Measurements from ENCODE around the gene KIF18B. TPM values are rescaled to one million over a fixed set of nuclear protein-coding genes. Genes with fewer than 3 reads are reported as not detected.

The KIF18B gene
- total RNA-seq, 1 donor from 2014 or later: 7.1 TPM

- no peak for TF ChIP-seq CTCF (IDR thresholded peaks at IDR 0.05; ENCODE audit: unreplicated experiment)
- Mint-ChIP-seq H3K9me3 (ENCODE audit: unreplicated experiment) (no peaks in the 10 kb centered on the region), H3K4me3 (ENCODE audit: unreplicated experiment) (no peak overlapping the region), H3K27ac (ENCODE audit: unreplicated experiment) (peak overlapping the region; percentile 17), H3K36me3 (ENCODE audit: low read depth, unreplicated experiment) (no peaks in the 10 kb centered on the region), H3K4me1 (ENCODE audit: unreplicated experiment) (peaks cover 32% of the 10 kb centered on the region), H3K27me3 (ENCODE audit: unreplicated experiment) (peaks cover 7% of the 10 kb centered on the region)
- no peak for DNase-seq (ENCODE audit: low spot score)
Measured at GRCh38 chr17:44901411-44901921, 46.1 kb downstream of the KIF18B start.

- Mint-ChIP-seq H3K9me3 (ENCODE audit: unreplicated experiment) (no peaks in the 10 kb centered on the region), H3K4me3 (ENCODE audit: unreplicated experiment) (no peak overlapping the region), H3K4me1 (ENCODE audit: unreplicated experiment) (peaks cover 26% of the 10 kb centered on the region), H3K27me3 (ENCODE audit: unreplicated experiment) (peaks cover 7% of the 10 kb centered on the region), H3K36me3 (ENCODE audit: low read depth, unreplicated experiment) (no peaks in the 10 kb centered on the region), H3K27ac (ENCODE audit: unreplicated experiment) (no peak overlapping the region)
- no peak for DNase-seq (ENCODE audit: low spot score)
- TF ChIP-seq CTCF (IDR thresholded peaks at IDR 0.05; ENCODE audit: unreplicated experiment): no peak
Measured at GRCh38 chr17:44900894-44901293, 46.7 kb downstream of the KIF18B start.

GRCh38 chr17:44899074-44899782 lies 48.3 kb downstream of the KIF18B start, which contains the start of gene EFTUD2:
EFTUD2 (minus strand) TSS chr17:44899445; CDS start chr17:44894521, 4,924 bp downstream.
- H3K4me3 Mint-ChIP-seq (ENCODE audit: unreplicated experiment): peak within 1 kb of the TSS; percentile 93
- DNase-seq (ENCODE audit: low spot score): peak; percentile 90
- H3K27ac Mint-ChIP-seq (ENCODE audit: unreplicated experiment): peak within 1 kb of the TSS; percentile 95
- no peaks in the 10 kb centered on the region for H3K9me3 Mint-ChIP-seq (ENCODE audit: unreplicated experiment)
- H3K36me3 Mint-ChIP-seq (ENCODE audit: low read depth, unreplicated experiment): no peaks in the 10 kb centered on the region
- H3K4me1 Mint-ChIP-seq (ENCODE audit: unreplicated experiment): peaks cover 16% of the 10 kb centered on the region
- peaks cover 7% of the 10 kb centered on the region for H3K27me3 Mint-ChIP-seq (ENCODE audit: unreplicated experiment)
- TF ChIP-seq CTCF (IDR thresholded peaks at IDR 0.05; ENCODE audit: unreplicated experiment): no peak

GRCh38 chr17:44898768-44899073 lies 48.9 kb downstream of the KIF18B start:
- no peak for DNase-seq (ENCODE audit: low spot score)
- peak overlapping the region; percentile 95 for H3K27ac Mint-ChIP-seq (ENCODE audit: unreplicated experiment)
- TF ChIP-seq CTCF (IDR thresholded peaks at IDR 0.05; ENCODE audit: unreplicated experiment): no peak

GRCh38 chr17:44894642-44895041 lies 52.9 kb downstream of the KIF18B start:
- Mint-ChIP-seq H3K9me3 (ENCODE audit: unreplicated experiment) (no peaks in the 10 kb centered on the region), H3K4me3 (ENCODE audit: unreplicated experiment) (no peak overlapping the region), H3K27ac (ENCODE audit: unreplicated experiment) (no peak overlapping the region), H3K4me1 (ENCODE audit: unreplicated experiment) (peaks cover 6% of the 10 kb centered on the region), H3K36me3 (ENCODE audit: low read depth, unreplicated experiment) (peaks cover 8% of the 10 kb centered on the region), H3K27me3 (ENCODE audit: unreplicated experiment) (peaks cover 5% of the 10 kb centered on the region)
- TF ChIP-seq CTCF (IDR thresholded peaks at IDR 0.05; ENCODE audit: unreplicated experiment): no peak
- DNase-seq (ENCODE audit: low spot score): no peak

More at GRCh38 chr17:44898768-44899073, 48.9 kb downstream of the KIF18B start:
- Mint-ChIP-seq H3K9me3 (ENCODE audit: unreplicated experiment) (no peaks in the 10 kb centered on the region), H3K36me3 (ENCODE audit: low read depth, unreplicated experiment) (no peaks in the 10 kb centered on the region), H3K4me3 (ENCODE audit: unreplicated experiment) (peak overlapping the region; percentile 93), H3K27me3 (ENCODE audit: unreplicated experiment) (peaks cover 7% of the 10 kb centered on the region), H3K4me1 (ENCODE audit: unreplicated experiment) (peaks cover 16% of the 10 kb centered on the region)
